OCI-LY7 (cell line): ENCODE data around the gene TPPP. TPM values are rescaled to one million over a fixed set of nuclear protein-coding genes. Genes with fewer than 3 reads are reported as not detected.

ENCODE experiments used
- BruUV-seq: library from RNA; stranded (reverse); fragments of 400-500 nt; replicated peaks from 2 replicates; lab custom pipeline; 2021; lab: Mats Ljungman, UMichigan
- CTCF ChIA-PET: fragments of 300-600 bp; sonication (Branson Sonifier 250); formaldehyde crosslinking; loops from one replicate; lab custom pipeline; 2022; ENCODE audit warnings: antibody characterized with exemption; ENCODE audit not compliant: unreplicated experiment; lab: Charles Lee
- POLR2A ChIA-PET: fragments of 300-600 bp; sonication (Branson Sonifier 250); formaldehyde crosslinking; loops from one replicate; lab custom pipeline; 2022; ENCODE audit warnings: antibody characterized with exemption; lab: Charles Lee
- DNase-seq: peaks from one replicate; pipeline ENCODE4 v3.0.0-alpha.2; 2015; ENCODE audit warnings: low spot score
- H2AFZ ChIP-seq: fragments of 200-600 bp; sonication (generic), shearing (Covaris generic); 2 replicates; pipeline ENCODE4 v1.6.1; 2014; ENCODE audit warnings: mild to moderate bottlenecking, antibody characterized with exemption, low read length, moderate library complexity
- H3K27ac ChIP-seq: fragments of 200-600 bp; sonication (generic); 2 replicates; pipeline ENCODE4 v1.5.1; 2014; ENCODE audit warnings: mixed run types, low read depth, mild to moderate bottlenecking, moderate library complexity, low read length, inconsistent platforms; ENCODE audit not compliant: poor library complexity, severe bottlenecking
- H3K36me3 ChIP-seq: fragments of 200-600 bp; sonication (generic); 2 replicates; pipeline ENCODE4 v1.6.1; 2014; ENCODE audit warnings: mild to moderate bottlenecking, antibody characterized with exemption, low read length, moderate library complexity, mixed read lengths; ENCODE audit not compliant: insufficient read depth
- H3K4me1 ChIP-seq: fragments of 200-600 bp; sonication (generic); 2 replicates; pipeline ENCODE4 v1.5.1; 2014; ENCODE audit warnings: mild to moderate bottlenecking, low read length; ENCODE audit not compliant: insufficient read depth, poor library complexity, severe bottlenecking
- H3K4me2 ChIP-seq: fragments of 200-600 bp; sonication (generic); 2 replicates; pipeline ENCODE4 v1.6.1; 2014; ENCODE audit warnings: mild to moderate bottlenecking, low read length
- H3K4me3 ChIP-seq: fragments of 200-600 bp; sonication (generic); 2 replicates; pipeline ENCODE4 v1.5.1; 2014; ENCODE audit warnings: mild to moderate bottlenecking, low read depth, low read length; ENCODE audit not compliant: poor library complexity, severe bottlenecking
- H3K79me2 ChIP-seq: fragments of 200-600 bp; sonication (generic); 2 replicates; pipeline ENCODE4 v1.6.1; 2016; ENCODE audit warnings: low read depth, mild to moderate bottlenecking, low read length, moderate library complexity, mixed read lengths; ENCODE audit not compliant: insufficient read depth
- H3K9me2 ChIP-seq: fragments of 200-600 bp; sonication (generic); 2 replicates; pipeline ENCODE4 v1.6.1; 2016; ENCODE audit warnings: mild to moderate bottlenecking, low read length, mixed read lengths; ENCODE audit not compliant: insufficient read depth
- H3K9me3 ChIP-seq: fragments of 200-600 bp; sonication (generic); 2 replicates; pipeline ENCODE4 v1.6.1; 2014; ENCODE audit warnings: mild to moderate bottlenecking, mixed run types, low read length, mixed read lengths
- H4K20me1 ChIP-seq: fragments of 200-600 bp; sonication (generic); 2 replicates; pipeline ENCODE4 v1.6.1; 2014; ENCODE audit warnings: mild to moderate bottlenecking, antibody characterized with exemption, low read length, moderate library complexity, mixed read lengths; ENCODE audit not compliant: insufficient read depth
- EZH2phosphoT487 ChIP-seq: fragments of 200-600 bp; sonication (generic); IDR thresholded peaks from 2 replicates; pipeline ENCODE4 v1.6.1; 2018; ENCODE audit warnings: low read depth, borderline replicate concordance, mild to moderate bottlenecking, mixed run types, antibody characterized with exemption, low read length, moderate library complexity, mixed read lengths
- intact Hi-C: fragments of 100-400 bp; cut with micrococcal nuclease; formaldehyde crosslinking; loops from one replicate; pipeline ENCODE4 v1.10.0; 2022; ENCODE audit not compliant: unreplicated experiment
- total RNA-seq, 2 experiments: library from RNA; depleted of rRNA in 1 of 2; stranded (reverse); fragments of >200 nt in 1 of 2; shearing (Covaris generic) in 1 of 2; gene quantifications; 2 replicates each; pipeline ENCODE4 v1.2.3, GENCODE V29; 2014 to 2022
- TF ChIP-seq, protein P1 (sequence below): fragments of 200-600 bp; sonication (generic); conservative IDR thresholded peaks from 2 replicates; pipeline ENCODE4 v1.5.1; 2014; ENCODE audit warnings: mild to moderate bottlenecking, antibody characterized with exemption, low read length, moderate library complexity, mixed read lengths

TPPP gene
- total RNA-seq, 2 experiments from 2014 or later: not detected

- TF ChIP-seq, protein P1, sequence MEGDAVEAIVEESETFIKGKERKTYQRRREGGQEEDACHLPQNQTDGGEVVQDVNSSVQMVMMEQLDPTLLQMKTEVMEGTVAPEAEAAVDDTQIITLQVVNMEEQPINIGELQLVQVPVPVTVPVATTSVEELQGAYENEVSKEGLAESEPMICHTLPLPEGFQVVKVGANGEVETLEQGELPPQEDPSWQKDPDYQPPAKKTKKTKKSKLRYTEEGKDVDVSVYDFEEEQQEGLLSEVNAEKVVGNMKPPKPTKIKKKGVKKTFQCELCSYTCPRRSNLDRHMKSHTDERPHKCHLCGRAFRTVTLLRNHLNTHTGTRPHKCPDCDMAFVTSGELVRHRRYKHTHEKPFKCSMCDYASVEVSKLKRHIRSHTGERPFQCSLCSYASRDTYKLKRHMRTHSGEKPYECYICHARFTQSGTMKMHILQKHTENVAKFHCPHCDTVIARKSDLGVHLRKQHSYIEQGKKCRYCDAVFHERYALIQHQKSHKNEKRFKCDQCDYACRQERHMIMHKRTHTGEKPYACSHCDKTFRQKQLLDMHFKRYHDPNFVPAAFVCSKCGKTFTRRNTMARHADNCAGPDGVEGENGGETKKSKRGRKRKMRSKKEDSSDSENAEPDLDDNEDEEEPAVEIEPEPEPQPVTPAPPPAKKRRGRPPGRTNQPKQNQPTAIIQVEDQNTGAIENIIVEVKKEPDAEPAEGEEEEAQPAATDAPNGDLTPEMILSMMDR: no peak
- TF ChIP-seq EZH2phosphoT487: no peak
- H4K20me1 ChIP-seq: no peaks in the 10 kb centered on the region
- CTCF ChIA-PET: no interaction called here
- H3K36me3 ChIP-seq: peaks cover 63% of the 10 kb centered on the region
- no peak for DNase-seq
- no peak overlapping the region for H3K4me3 ChIP-seq
- H3K27ac ChIP-seq: no peak overlapping the region
- intact Hi-C loops: no loop called here
- no peaks in the 10 kb centered on the region for H3K9me2 ChIP-seq
- H3K4me2 ChIP-seq: no peak overlapping the region
- no peak overlapping the region for H2AFZ ChIP-seq
- H3K9me3 ChIP-seq: no peaks in the 10 kb centered on the region
- POLR2A ChIA-PET: no interaction called here
- no TSS peak for BruUV-seq
- H3K79me2 ChIP-seq: no peaks in the 10 kb centered on the region
- H3K4me1 ChIP-seq: no peaks in the 10 kb centered on the region
Measured at GRCh38 chr5:657570-657969, 35.6 kb downstream of the TPPP start.

- no TSS peak for BruUV-seq
- no peak overlapping the region for H2AFZ ChIP-seq
- intact Hi-C loops: no loop called here
- ChIA-PET CTCF (no interaction called here), POLR2A (interaction anchor here (0.6 kb wide), 1 partner anchor 14 kb away, joined by 3 read pairs; no protein-coding TSS in a partner anchor)
- no peaks in the 10 kb centered on the region for H3K79me2 ChIP-seq
- peaks cover 75% of the 10 kb centered on the region for H3K36me3 ChIP-seq
- no peaks in the 10 kb centered on the region for H4K20me1 ChIP-seq
- no peak overlapping the region for H3K4me2 ChIP-seq
- TF ChIP-seq, protein P1: no peak
- TF ChIP-seq EZH2phosphoT487: no peak
- no peaks in the 10 kb centered on the region for H3K9me3 ChIP-seq
- no peaks in the 10 kb centered on the region for H3K9me2 ChIP-seq
- no peak overlapping the region for H3K4me3 ChIP-seq
- H3K4me1 ChIP-seq: no peaks in the 10 kb centered on the region
- DNase-seq: no peak
- H3K27ac ChIP-seq: no peak overlapping the region
Measured at GRCh38 chr5:655406-655805, 37.7 kb downstream of the TPPP start.

GRCh38 chr5:654071-654778 lies 38.9 kb downstream of the TPPP start:
- H3K9me2 ChIP-seq: no peaks in the 10 kb centered on the region
- TF ChIP-seq EZH2phosphoT487: no peak
- TF ChIP-seq, protein P1: no peak
- H2AFZ ChIP-seq: no peak overlapping the region
- H3K9me3 ChIP-seq: 0 out of 2 replicates have a peak, but pooled peaks cover 5% of the 10 kb centered on the region
- H3K27ac ChIP-seq: no peak overlapping the region
- no peaks in the 10 kb centered on the region for H4K20me1 ChIP-seq
- H3K4me3 ChIP-seq: no peak overlapping the region
- no peaks in the 10 kb centered on the region for H3K4me1 ChIP-seq
- CTCF ChIA-PET: no interaction called here
- intact Hi-C loops: no loop called here
- POLR2A ChIA-PET: no interaction called here
- H3K36me3 ChIP-seq: peaks cover 74% of the 10 kb centered on the region
- no peak overlapping the region for H3K4me2 ChIP-seq
- BruUV-seq: no TSS peak
- DNase-seq: no peak
- no peaks in the 10 kb centered on the region for H3K79me2 ChIP-seq
